Muscle of back (tissue), 11 donors: ENCODE results near the gene ICOSLG. TPM values are rescaled to one million over a fixed set of nuclear protein-coding genes. Genes with fewer than 3 reads are reported as not detected.
A peak's percentile ranks its signal among the peaks of the same experiment; 100 is the strongest.
"Not testable (repeated sequence)": the region's sequence is repeated elsewhere in the genome, so short reads cannot be mapped to it uniquely, and the experiment has no call there.

Experiments used
- DNase-seq, 3 donors: peaks; one replicate each; pipeline versions ENCODE4 v3.0.0 to v3.0.0-alpha.2; 2013
- polyA plus RNA-seq, 10 donors: library from polyadenylated mRNA; unstranded; fragments of 120-200 nt; gene quantifications; one replicate each; pipeline ENCODE4 v1.2.1, GENCODE V29; 2013; ENCODE audit not compliant: insufficient read length in 10 of 10

ICOSLG gene
- polyA plus RNA-seq, 10 donors, result 5.4 to 11.4 (median 6.9) TPM

DNA sequence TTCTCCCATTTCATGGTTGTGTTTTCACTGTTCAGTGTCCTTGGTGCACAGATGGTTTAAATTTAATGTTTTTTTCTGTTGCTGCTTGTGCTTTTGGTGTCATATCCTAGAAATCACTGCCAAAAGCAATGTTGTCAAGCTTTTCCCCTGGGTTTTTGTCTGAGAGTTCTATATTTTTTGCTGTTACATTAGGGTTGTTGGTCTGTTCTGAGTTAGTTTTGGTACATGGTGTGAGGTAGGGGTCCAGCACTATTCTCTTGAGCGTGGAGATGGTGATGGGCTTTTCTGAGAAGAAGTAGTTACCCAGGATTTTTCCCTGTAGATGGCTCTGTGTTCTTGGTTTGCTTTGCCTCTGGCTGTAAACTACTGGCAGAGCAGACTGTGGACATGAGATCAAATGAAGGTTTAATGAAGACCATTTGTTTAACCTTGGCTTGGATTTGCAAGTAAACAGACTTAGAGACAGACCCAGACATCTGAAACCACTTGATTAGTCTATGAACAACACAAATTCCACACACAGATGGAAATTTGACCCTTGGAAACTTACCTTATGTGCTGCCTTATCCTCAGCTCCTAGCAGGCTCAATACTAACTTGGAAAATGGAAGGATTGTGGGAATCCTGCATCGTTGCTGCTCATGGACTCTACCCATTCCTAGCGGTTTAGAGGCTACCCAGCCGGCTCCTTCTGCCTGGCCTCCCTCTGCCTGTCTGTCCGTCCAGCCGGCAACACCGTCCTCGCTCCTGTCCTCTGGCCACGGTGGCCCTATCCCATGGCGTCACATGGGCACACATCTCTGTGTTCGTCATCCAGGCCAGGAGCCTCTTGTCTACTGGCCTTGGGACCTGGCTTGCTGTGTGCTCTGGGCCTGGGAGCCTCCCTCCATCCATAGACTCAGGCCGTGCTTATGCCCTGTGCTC, 50.1 kb downstream of the ICOSLG start:
- peak in 2 of 3 donors; percentile 9 to 10 for DNase-seq

DNA sequence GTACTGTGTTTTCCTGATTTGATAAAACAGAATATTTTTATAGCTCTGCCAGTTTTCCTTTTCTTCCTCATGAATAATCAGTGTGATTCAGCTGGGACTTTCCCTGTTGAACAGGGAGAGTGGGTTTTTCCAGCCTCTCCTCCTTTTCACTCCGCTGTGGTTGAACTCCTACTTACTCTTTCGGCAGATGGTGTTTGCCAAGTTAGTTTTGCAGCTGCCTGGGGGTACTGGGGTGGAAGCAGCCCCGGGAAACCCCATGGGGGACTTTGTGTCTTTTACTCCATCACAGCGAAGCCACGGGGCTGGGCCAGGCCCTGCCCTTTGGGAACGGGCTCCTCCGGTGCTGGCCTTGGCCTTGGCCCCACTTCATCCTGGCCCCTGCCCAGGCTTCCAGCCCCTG, 55.9 kb downstream of the ICOSLG start:
- DNase-seq, result not testable (repeated sequence)

DNA sequence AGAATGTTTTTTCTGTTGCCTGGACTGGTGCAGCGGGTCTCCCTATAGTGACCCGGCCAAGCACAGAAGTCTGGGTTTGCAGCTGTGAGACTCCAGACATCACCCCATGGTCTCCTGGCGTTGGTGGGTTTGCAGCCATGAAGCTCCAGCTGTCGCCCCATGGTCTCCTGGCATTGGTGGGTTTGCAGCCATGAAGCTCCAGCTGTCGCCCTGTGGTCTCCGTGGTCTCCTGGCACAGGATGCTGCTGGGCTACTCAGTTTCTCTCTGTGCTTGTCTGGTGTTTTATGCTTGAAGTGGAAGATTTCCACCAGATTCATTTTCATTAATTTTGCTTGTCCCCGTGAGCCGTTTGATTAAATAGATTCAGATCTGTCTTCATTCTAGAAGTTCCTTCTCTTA, 58.5 kb downstream of the ICOSLG start:
- DNase-seq, result not testable (repeated sequence)

DNA sequence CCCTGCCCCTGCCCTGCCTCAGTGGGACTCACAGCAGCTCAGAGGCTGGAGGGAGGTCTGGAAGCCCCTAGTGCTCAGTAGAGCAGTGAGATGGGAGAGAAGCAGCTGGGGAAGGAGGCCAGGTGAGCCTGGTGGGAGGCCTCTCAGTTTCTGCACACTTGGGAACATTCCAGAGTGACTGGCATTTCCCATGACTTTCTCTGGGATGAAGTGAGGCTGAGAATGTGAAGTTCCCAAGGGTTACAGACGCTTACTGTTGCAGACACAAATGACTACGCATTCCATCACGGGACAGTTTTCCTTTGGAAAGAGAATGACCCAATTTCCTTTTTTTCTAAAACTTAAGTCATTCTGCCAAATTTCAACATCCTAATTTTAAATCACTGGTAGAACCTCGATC, 59.2 kb downstream of the ICOSLG start:
- not testable (repeated sequence) for DNase-seq

DNA sequence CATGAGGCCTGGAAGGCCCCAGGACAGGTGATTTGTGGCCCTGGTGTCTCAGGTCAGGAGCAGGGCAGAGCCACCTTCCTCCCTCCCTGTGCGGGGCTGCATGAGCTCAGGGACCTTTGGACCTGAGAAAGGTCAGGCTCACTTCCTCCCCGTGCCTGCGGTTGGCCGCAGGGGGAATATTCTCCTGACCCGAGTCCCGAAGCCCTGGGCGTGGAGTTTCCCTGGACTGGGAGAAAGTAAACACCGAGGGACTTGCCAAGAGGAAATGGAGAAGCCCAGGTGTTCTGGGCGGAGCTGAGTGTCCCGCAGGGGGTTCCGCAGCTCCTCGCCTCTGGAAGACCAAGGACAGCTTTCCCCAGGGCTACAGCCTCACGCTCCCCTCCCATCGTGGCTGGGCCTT, 64.6 kb downstream of the ICOSLG start:
- not testable (repeated sequence) for DNase-seq

DNA sequence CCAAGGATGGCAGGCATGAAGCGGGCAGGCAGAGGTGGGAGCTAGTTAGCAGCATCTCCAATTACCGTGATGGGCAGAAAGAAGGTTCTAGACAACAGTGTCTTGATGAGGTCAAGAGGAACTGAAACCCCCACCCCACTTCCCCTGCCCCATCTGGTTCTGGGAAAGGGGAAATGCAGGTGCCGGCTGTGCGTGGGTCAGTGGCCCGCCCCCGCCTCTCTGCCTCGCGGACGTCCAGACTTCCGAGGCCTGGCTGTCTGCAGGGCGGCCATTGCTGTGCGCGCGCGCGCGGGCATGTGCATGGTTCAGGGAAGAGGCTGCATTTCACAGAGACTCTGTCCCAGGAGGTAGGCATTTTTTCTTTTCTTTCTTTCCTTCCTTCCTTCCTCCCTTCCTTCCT, 65.6 kb downstream of the ICOSLG start:
- not testable (repeated sequence) for DNase-seq

Other genes starting within 250 kb of the ICOSLG start
- gene TRAPPC10, start 228.6 kb downstream of the ICOSLG start, polyA plus RNA-seq, result 10 to 100 TPM in 9 of 10 donors, 1 to 10 TPM in 1; 9.0 to 18.2 (median 14.2) TPM
- gene PWP2, start 133.5 kb downstream of the ICOSLG start, polyA plus RNA-seq, result 10 to 100 TPM in 1 of 10 donors, 1 to 10 TPM in 8, under 1 TPM in 1; 0.16 to 10.6 (median 5.5) TPM
- gene GATD3, start 107.3 kb downstream of the ICOSLG start, polyA plus RNA-seq, result 10 to 100 TPM; 16.6 to 52.6 (median 33.9) TPM
- not detected for gene DNMT3L, start 21.0 kb upstream of the ICOSLG start, polyA plus RNA-seq
- under 1 TPM in 9 of 10 donors, not detected in 1; 0.05 to 0.19 (median 0.09) TPM for gene AIRE, start 44.9 kb upstream of the ICOSLG start, polyA plus RNA-seq
- 10 to 100 TPM; 44.5 to 77.0 (median 57.1) TPM for gene PFKL, start 59.1 kb upstream of the ICOSLG start, polyA plus RNA-seq
- 10 to 100 TPM; 10.5 to 20.6 (median 15.3) TPM for gene CFAP410, start 98.4 kb upstream of the ICOSLG start, polyA plus RNA-seq
- gene TRPM2, start 112.7 kb upstream of the ICOSLG start, polyA plus RNA-seq, result 1 to 10 TPM in 8 of 10 donors, under 1 TPM in 2; 0.74 to 2.4 (median 1.7) TPM
- gene LRRC3, start 214.6 kb upstream of the ICOSLG start, polyA plus RNA-seq, result 1 to 10 TPM; 2.0 to 4.3 (median 2.6) TPM